ENCODE data around the gene RAB27A. TPM values are rescaled to one million over a fixed set of nuclear protein-coding genes. Genes with fewer than 3 reads are reported as not detected.

Gene RAB27A
- total RNA-seq, 5 donors from 2014 or later (not counting 1 experiment from before 2014, with no cell fraction given) = 29.7 to 47.2 (median 35.2) TPM

- peak; percentile 49 to 87 (median 77) for DNase-seq
- no peaks in the 10 kb centered on the region for H3K9me3 Mint-ChIP-seq
- Histone ChIP-seq H3K4me1 (ENCODE audit: control insufficient read depth in 1 of 2, extremely low read depth in 1 of 2, insufficient read depth in 2 of 2, low read length in 2 of 2) (peaks cover 14 to 63% of the 10 kb centered on the region in 2 experiments), H3K36me3 (ENCODE audit: control insufficient read depth in 2 of 2, extremely low read depth in 1 of 2, insufficient read depth in 1 of 2, low read length in 1 of 2) (peaks cover 0 to 13% of the 10 kb centered on the region in 2 donors), H3K27ac (ENCODE audit: low read length) (peak overlapping the region; percentile 93), H3K27me3 (replicated peaks in 1 of 2; ENCODE audit: control insufficient read depth in 2 of 2, extremely low read depth in 1 of 2, insufficient read depth in 2 of 2, low read length in 1 of 2) (no peaks in the 10 kb centered on the region), H3K4me3 (ENCODE audit: control insufficient read depth in 1 of 2, extremely low read depth in 1 of 2, low read length in 1 of 2) (peak overlapping the region; percentile 33 to 35), H3K9me3 (no peaks in the 10 kb centered on the region)
- ATAC-seq (replicated peaks in 1 of 4) = peak; percentile 91 to 96 (median 95)
- peaks cover 35% of the 10 kb centered on the region for H3K36me3 Mint-ChIP-seq
- peaks cover 71 to 79% (median 72%) of the 10 kb centered on the region in 3 donors for H3K4me1 Mint-ChIP-seq
- ChIA-PET POLR2A (interaction anchor here (0.5 to 1.7 kb wide), 11 partner anchors 13 to 808 kb away, joined by 3 to 8 read pairs (median 4); partner anchors contain the start of genes PIGB (in 1 of the 2), PIGBOS1 (in 1 of the 2) and RSL24D1 (in 1 of the 2)), CTCF (interaction anchor here (0.6 to 2.4 kb wide), 17 partner anchors 9 to 963 kb away, joined by 3 to 18 read pairs (median 4); partner anchors contain the start of genes PIGB (in 1 of the 2), PIGBOS1 (in 1 of the 2) and RSL24D1 (in 1 of the 2))
- no peaks in the 10 kb centered on the region for H3K27me3 Mint-ChIP-seq
- H3K27ac Mint-ChIP-seq = peak overlapping the region; percentile 94 to 98
- H3K4me3 Mint-ChIP-seq = peak overlapping the region; percentile 63 to 74 (median 73)
- 0% methylated on average over 4 of the region's 10 CpGs for WGBS (ENCODE audit: insufficient coverage)
These were observed 22.0 kb downstream of the RAB27A start for GRCh38 chr15:55267401-55268175.

GRCh38 chr15:55266547-55266946 is 23.1 kb downstream of the RAB27A start:
- Mint-ChIP-seq H3K27ac (peak overlapping the region; percentile 94 to 98), H3K4me3 (peak overlapping the region; percentile 63 to 74 (median 73)), H3K36me3 (peaks cover 33% of the 10 kb centered on the region), H3K9me3 (no peaks in the 10 kb centered on the region), H3K4me1 (peaks cover 64 to 69% (median 66%) of the 10 kb centered on the region in 3 donors), H3K27me3 (no peaks in the 10 kb centered on the region)
- Histone ChIP-seq H3K9me3 (no peaks in the 10 kb centered on the region), H3K36me3 (ENCODE audit: control insufficient read depth in 2 of 2, extremely low read depth in 1 of 2, insufficient read depth in 1 of 2, low read length in 1 of 2) (peaks cover 0 to 13% of the 10 kb centered on the region in 2 donors), H3K27ac (ENCODE audit: low read length) (peak overlapping the region; percentile 93), H3K27me3 (replicated peaks in 1 of 2; ENCODE audit: control insufficient read depth in 2 of 2, extremely low read depth in 1 of 2, insufficient read depth in 2 of 2, low read length in 1 of 2) (no peaks in the 10 kb centered on the region), H3K4me3 (ENCODE audit: control insufficient read depth in 1 of 2, extremely low read depth in 1 of 2, low read length in 1 of 2) (no peak overlapping the region), H3K4me1 (ENCODE audit: control insufficient read depth in 1 of 2, extremely low read depth in 1 of 2, insufficient read depth in 2 of 2, low read length in 2 of 2) (peaks cover 14 to 68% of the 10 kb centered on the region in 2 experiments)
- ChIA-PET POLR2A (interaction anchor here (0.5 to 1.7 kb wide), 9 partner anchors 12 to 70 kb away, joined by 3 to 8 read pairs (median 5); partner anchors contain the start of genes PIGB (in 1 of the 2), PIGBOS1 (in 1 of the 2) and RSL24D1 (in 1 of the 2)), CTCF (interaction anchor here (0.6 to 2.4 kb wide), 12 partner anchors 10 to 69 kb away, joined by 3 to 18 read pairs (median 4); no protein-coding TSS in a partner anchor)
- 80% methylated on average over 1 of the region's 2 CpGs for WGBS (ENCODE audit: insufficient coverage)
- no peak for DNase-seq
- no peak for ATAC-seq (replicated peaks in 1 of 4)

- Mint-ChIP-seq H3K9me3 (no peaks in the 10 kb centered on the region), H3K27ac (no peak overlapping the region), H3K36me3 (peaks cover 26% of the 10 kb centered on the region), H3K4me1 (peaks cover 43 to 51% (median 45%) of the 10 kb centered on the region in 3 donors), H3K4me3 (no peak overlapping the region), H3K27me3 (no peaks in the 10 kb centered on the region)
- H3K36me3 ChIP-seq (ENCODE audit: control insufficient read depth in 2 of 2, extremely low read depth in 1 of 2, insufficient read depth in 1 of 2, low read length in 1 of 2) = peaks cover 0 to 6% of the 10 kb centered on the region in 2 donors
- ChIA-PET POLR2A (interaction anchor here in 1 of 2 donors (0.6 kb wide), 1 partner anchor 10 kb away, joined by 4 read pairs; no protein-coding TSS in a partner anchor), CTCF (no interaction called here)
- ATAC-seq (replicated peaks in 1 of 4) (no peak), DNase-seq (no peak)
- peaks cover 2 to 48% of the 10 kb centered on the region in 2 experiments for H3K4me1 ChIP-seq (ENCODE audit: control insufficient read depth in 1 of 2, extremely low read depth in 1 of 2, insufficient read depth in 2 of 2, low read length in 2 of 2)
- WGBS (ENCODE audit: insufficient coverage) = no CpG with 5 or more reads among the region's 3 CpGs
- H3K27me3 ChIP-seq (replicated peaks in 1 of 2; ENCODE audit: control insufficient read depth in 2 of 2, extremely low read depth in 1 of 2, insufficient read depth in 2 of 2, low read length in 1 of 2) = no peaks in the 10 kb centered on the region
- no peak overlapping the region for H3K27ac ChIP-seq (ENCODE audit: low read length)
- no peaks in the 10 kb centered on the region for H3K9me3 ChIP-seq
- H3K4me3 ChIP-seq (ENCODE audit: control insufficient read depth in 1 of 2, extremely low read depth in 1 of 2, low read length in 1 of 2) = no peak overlapping the region
These were observed 29.0 kb downstream of the RAB27A start for GRCh38 chr15:55260562-55261131.

- no peaks in the 10 kb centered on the region for H3K27me3 Mint-ChIP-seq
- ChIA-PET POLR2A (interaction anchor here in 1 of 2 donors (0.8 kb wide), 1 partner anchor 74 kb away, joined by 5 read pairs; no protein-coding TSS in a partner anchor), CTCF (interaction anchor here (0.6 to 2.5 kb wide), 3 partner anchors 13 to 182 kb away, joined by 4 to 7 read pairs (median 7); no protein-coding TSS in a partner anchor)
- DNase-seq (no peak), ATAC-seq (replicated peaks in 1 of 4) (no peak)
- peaks cover 57 to 59% (median 59%) of the 10 kb centered on the region in 3 donors for H3K4me1 Mint-ChIP-seq
- no peaks in the 10 kb centered on the region for H3K36me3 ChIP-seq (ENCODE audit: control insufficient read depth in 2 of 2, extremely low read depth in 1 of 2, insufficient read depth in 1 of 2, low read length in 1 of 2)
- H3K4me1 ChIP-seq (ENCODE audit: control insufficient read depth in 1 of 2, extremely low read depth in 1 of 2, insufficient read depth in 2 of 2, low read length in 2 of 2) = peaks cover 11 to 45% of the 10 kb centered on the region in 2 experiments
- H3K9me3 Mint-ChIP-seq = no peaks in the 10 kb centered on the region
- H3K4me3 Mint-ChIP-seq = peak overlapping the region in 1 of 3 donors; percentile 86
- H3K27ac ChIP-seq (ENCODE audit: low read length) = peak overlapping the region; percentile 72
- no peaks in the 10 kb centered on the region for H3K9me3 ChIP-seq
- H3K27ac Mint-ChIP-seq = peak overlapping the region; percentile 51 to 97
- H3K27me3 ChIP-seq (replicated peaks in 1 of 2; ENCODE audit: control insufficient read depth in 2 of 2, extremely low read depth in 1 of 2, insufficient read depth in 2 of 2, low read length in 1 of 2) = no peaks in the 10 kb centered on the region
- 50% methylated on average over 1 of the region's 5 CpGs for WGBS (ENCODE audit: insufficient coverage)
- peaks cover 14% of the 10 kb centered on the region for H3K36me3 Mint-ChIP-seq
- H3K4me3 ChIP-seq (ENCODE audit: control insufficient read depth in 1 of 2, extremely low read depth in 1 of 2, low read length in 1 of 2) = no peak overlapping the region
These were observed 31.7 kb downstream of the RAB27A start for GRCh38 chr15:55257938-55258337.

GRCh38 chr15:55257012-55257670 is 32.5 kb downstream of the RAB27A start:
- peaks cover 58 to 65% (median 61%) of the 10 kb centered on the region in 3 donors for H3K4me1 Mint-ChIP-seq
- POLR2A ChIA-PET = interaction anchor here in 1 of 2 donors (0.8 kb wide), 1 partner anchor 73 kb away, joined by 5 read pairs; no protein-coding TSS in a partner anchor
- no peaks in the 10 kb centered on the region for H3K9me3 Mint-ChIP-seq
- H3K27ac ChIP-seq (ENCODE audit: low read length) = peak overlapping the region; percentile 72
- ATAC-seq (replicated peaks in 1 of 4) = no peak
- no peaks in the 10 kb centered on the region for H3K27me3 ChIP-seq (replicated peaks in 1 of 2; ENCODE audit: control insufficient read depth in 2 of 2, extremely low read depth in 1 of 2, insufficient read depth in 2 of 2, low read length in 1 of 2)
- peaks cover 11% of the 10 kb centered on the region for H3K36me3 Mint-ChIP-seq
- WGBS (ENCODE audit: insufficient coverage) = no CpG with 5 or more reads among the region's 1 CpG
- peak overlapping the region; percentile 54 to 97 for H3K27ac Mint-ChIP-seq
- no peak overlapping the region for H3K4me3 ChIP-seq (ENCODE audit: control insufficient read depth in 1 of 2, extremely low read depth in 1 of 2, low read length in 1 of 2)
- H3K4me1 ChIP-seq (ENCODE audit: control insufficient read depth in 1 of 2, extremely low read depth in 1 of 2, insufficient read depth in 2 of 2, low read length in 2 of 2) = peaks cover 11 to 47% of the 10 kb centered on the region in 2 experiments
- no peaks in the 10 kb centered on the region for H3K9me3 ChIP-seq
- no peak for DNase-seq
- CTCF ChIA-PET = interaction anchor here (0.5 to 2.5 kb wide), 6 partner anchors 10 to 183 kb away, joined by 3 to 7 read pairs (median 4); no protein-coding TSS in a partner anchor
- H3K4me3 Mint-ChIP-seq = peak overlapping the region in 1 of 3 donors; percentile 86
- no peaks in the 10 kb centered on the region for H3K27me3 Mint-ChIP-seq
- peaks cover 0 to 2% of the 10 kb centered on the region in 2 donors for H3K36me3 ChIP-seq (ENCODE audit: control insufficient read depth in 2 of 2, extremely low read depth in 1 of 2, insufficient read depth in 1 of 2, low read length in 1 of 2)
